IMR-90 (cell line): ENCODE data around the gene SPAG9. TPM values are rescaled to one million over a fixed set of nuclear protein-coding genes. Genes with fewer than 3 reads are reported as not detected.

ENCODE experiments used
- ATAC-seq: fragments of 200-7000 bp; cut with Tn5 transposase; 2 replicates; pipeline ENCODE4 v1.9.1; 2020; ENCODE audit warnings: low read depth, mild to moderate bottlenecking, moderate library complexity
- BruUV-seq: library from RNA; stranded (reverse); fragments of 400-500 nt; replicated peaks from 2 replicates; lab custom pipeline; 2021; lab: Mats Ljungman, UMichigan
- CTCF ChIA-PET: fragments of 300-600 bp; formaldehyde crosslinking; extraction: SDS; loops from one replicate; lab custom pipeline; 2021; ENCODE audit warnings: antibody characterized with exemption; lab: Yijun Ruan, JAX
- POLR2A ChIA-PET: fragments of 300-600 bp; sonication (Branson Sonifier 250); formaldehyde crosslinking; loops from one replicate; lab custom pipeline; 2022; ENCODE audit warnings: antibody characterized with exemption; ENCODE audit not compliant: unreplicated experiment; lab: Charles Lee
- DNase-seq: peaks from one replicate; pipeline ENCODE4 v3.0.0; 2013
- H2AFZ ChIP-seq: replicated peaks from 2 replicates; pipeline ENCODE3; 2013; ENCODE audit warnings: low read length, mild to moderate bottlenecking; ENCODE audit not compliant: poor library complexity
- H2AK5ac ChIP-seq: 2 replicates; pipeline ENCODE4 v1.6.1; 2013; ENCODE audit warnings: low read depth, low read length, inconsistent platforms
- H2AK9ac ChIP-seq: replicated peaks from 2 replicates; pipeline ENCODE3; 2013; ENCODE audit warnings: mild to moderate bottlenecking, low read depth, low read length, moderate library complexity; ENCODE audit not compliant: poor library complexity
- H2BK120ac ChIP-seq: 2 replicates; pipeline ENCODE4 v1.6.1; 2013; ENCODE audit warnings: low read depth, low read length, inconsistent platforms
- H2BK15ac ChIP-seq: 3 replicates; pipeline ENCODE4 v1.6.1; 2013; ENCODE audit warnings: low read depth, low read length, inconsistent platforms
- H2BK20ac ChIP-seq: 2 replicates; pipeline ENCODE4 v1.6.1; 2013; ENCODE audit warnings: low read depth, mild to moderate bottlenecking, inconsistent platforms, low read length, moderate library complexity
- H2BK5ac ChIP-seq: 2 replicates; pipeline ENCODE4 v1.6.1; 2013; ENCODE audit warnings: mild to moderate bottlenecking, low read depth, low read length, inconsistent platforms; ENCODE audit not compliant: poor library complexity, severe bottlenecking
- H3K14ac ChIP-seq: replicated peaks from 2 replicates; pipeline ENCODE4 v1.6.1; 2013; ENCODE audit warnings: low read depth, low read length, inconsistent platforms
- H3K18ac ChIP-seq: 2 replicates; pipeline ENCODE4 v1.6.1; 2013; ENCODE audit warnings: low read depth, low read length, control low read depth
- H3K23ac ChIP-seq: 2 replicates; pipeline ENCODE4 v1.6.1; 2013; ENCODE audit warnings: low read depth, low read length, inconsistent platforms
- H3K27ac ChIP-seq: 2 replicates; pipeline ENCODE4 v1.5.1; 2013; ENCODE audit warnings: mild to moderate bottlenecking, control low read depth, low read length; ENCODE audit not compliant: insufficient read depth
- H3K27me3 ChIP-seq: 2 replicates; pipeline ENCODE4 v1.6.1; 2013; ENCODE audit warnings: low read length; ENCODE audit not compliant: control insufficient read depth, insufficient read depth
- H3K36me3 ChIP-seq: 2 replicates; pipeline ENCODE4 v1.6.1; 2013; ENCODE audit warnings: low read length, mixed read lengths; ENCODE audit not compliant: control insufficient read depth, insufficient read depth
- H3K4ac ChIP-seq: 2 replicates; pipeline ENCODE4 v1.6.1; 2013; ENCODE audit warnings: low read depth, low read length, inconsistent platforms
- H3K4me1 ChIP-seq: 2 replicates; pipeline ENCODE4 v1.6.1; 2013; ENCODE audit warnings: low read length, mixed read lengths; ENCODE audit not compliant: control insufficient read depth, insufficient read depth
- H3K4me2 ChIP-seq: 2 replicates; pipeline ENCODE4 v1.6.1; 2013; ENCODE audit warnings: low read depth, mild to moderate bottlenecking, control low read depth, low read length, moderate library complexity
- H3K4me3 ChIP-seq: 2 replicates; pipeline ENCODE4 v1.5.1; 2013; ENCODE audit warnings: low read depth, mild to moderate bottlenecking, control low read depth, low read length, moderate library complexity; ENCODE audit not compliant: insufficient read depth
- H3K56ac ChIP-seq: 2 replicates; pipeline ENCODE4 v1.6.1; 2013; ENCODE audit warnings: low read length, inconsistent platforms; ENCODE audit not compliant: insufficient read depth; ENCODE audit errors: extremely low read depth
- H3K79me1 ChIP-seq, 2 experiments: 2 replicates each; pipeline ENCODE4 v1.6.1; 2013; ENCODE audit warnings: low read length in 2 of 2, inconsistent platforms in 1 of 2, low read depth in 1 of 2
- H3K9ac ChIP-seq: 2 replicates; pipeline ENCODE4 v1.6.1; 2013; ENCODE audit warnings: low read depth, low read length, control low read depth
- H3K9me1 ChIP-seq: 2 replicates; pipeline ENCODE4 v1.6.1; 2013; ENCODE audit warnings: low read length, inconsistent platforms; ENCODE audit not compliant: insufficient read depth
- H3K9me3 ChIP-seq: 2 replicates; pipeline ENCODE4 v1.6.1; 2013; ENCODE audit warnings: low read length; ENCODE audit not compliant: control insufficient read depth, insufficient read depth
- H4K20me1 ChIP-seq: 2 replicates; pipeline ENCODE4 v1.6.1; 2013; ENCODE audit warnings: low read length, inconsistent platforms; ENCODE audit not compliant: insufficient read depth
- H4K5ac ChIP-seq: 2 replicates; pipeline ENCODE4 v1.6.1; 2013; ENCODE audit warnings: mild to moderate bottlenecking, low read depth, low read length, control low read depth
- H4K8ac ChIP-seq, 2 experiments: 2 replicates each; pipeline ENCODE4 v1.6.1; 2013; ENCODE audit warnings: low read depth in 2 of 2, low read length in 2 of 2, control low read depth in 1 of 2, inconsistent platforms in 1 of 2
- H4K91ac ChIP-seq: 2 replicates; pipeline ENCODE4 v1.6.1; 2013; ENCODE audit warnings: low read depth, low read length, inconsistent platforms; ENCODE audit not compliant: insufficient read depth
- BHLHE40 ChIP-seq: fragments of 150-350 bp; IDR thresholded peaks from 2 replicates; pipeline ENCODE4 v1.6.1; 2016; ENCODE audit warnings: mild to moderate bottlenecking, low read depth, low read length
- CEBPB ChIP-seq: IDR thresholded peaks from 2 replicates; pipeline ENCODE4 v1.6.1; 2012; ENCODE audit warnings: low read depth, low read length, improper control_type of control experiment
- FOS ChIP-seq: fragments of 150-350 bp; IDR thresholded peaks from 2 replicates; pipeline ENCODE4 v1.6.1; 2016; ENCODE audit warnings: low read depth, low read length
- MAFK ChIP-seq: IDR thresholded peaks from 2 replicates; pipeline ENCODE4 v1.6.1; 2012; ENCODE audit warnings: low read depth, low read length, improper control_type of control experiment
- MXI1 ChIP-seq: IDR thresholded peaks from 2 replicates; pipeline ENCODE4 v1.6.1; 2012; ENCODE audit warnings: low read depth, mild to moderate bottlenecking, low read length, moderate library complexity, borderline replicate concordance
- NFE2L2 ChIP-seq: fragments of 150-350 bp; IDR thresholded peaks from 2 replicates; pipeline ENCODE4 v1.6.1; 2016; ENCODE audit warnings: low read depth, mild to moderate bottlenecking, low read length
- POLR2A ChIP-seq: IDR thresholded peaks from 2 replicates; pipeline ENCODE4 v1.6.1; 2012; ENCODE audit warnings: mild to moderate bottlenecking, low read depth, low read length
- RCOR1 ChIP-seq: IDR thresholded peaks from 2 replicates; pipeline ENCODE4 v1.6.1; 2012; ENCODE audit warnings: mild to moderate bottlenecking, low read length, improper control_type of control experiment; ENCODE audit not compliant: insufficient replicate concordance
- WGBS, 2 experiments: methylation state at CpG; one replicate each; pipeline versions ENCODE4 v1.1.5 to v1.1.7; 2013; ENCODE audit warnings: missing lambda C conversion rate in 2 of 2; ENCODE audit not compliant: insufficient read length in 1 of 2; ENCODE audit errors: extremely low coverage in 2 of 2; 5-methylcytosine and 5-hydroxymethylcytosine counted together
- dilution Hi-C: fragments of 300-500 bp; cut with HindIII; formaldehyde crosslinking; loops from one replicate; pipeline ENCODE4 v1.14.3; 2018; ENCODE audit warnings: low sequenced_read_pairs; ENCODE audit not compliant: unreplicated experiment
- in situ Hi-C: fragments of 300-500 bp; cut with MboI; formaldehyde crosslinking; loops from 3 replicates; pipeline ENCODE4 v1.14.3; 2019; ENCODE audit warnings: low sequenced_read_pairs, inconsistent platforms, mixed read lengths
- intact Hi-C: fragments of 100-400 bp; cut with micrococcal nuclease; formaldehyde crosslinking; loops from 2 replicates; pipeline ENCODE4 v1.10.0; 2022
- polyA plus RNA-seq, 3 experiments: library from polyadenylated mRNA; depleted of rRNA; stranded (reverse); fragments of >200 nt; gene quantifications; 2 replicates each; pipeline ENCODE4 v1.2.3, GENCODE V29; 2012; ENCODE audit warnings: low replicate concordance in 1 of 3
- total RNA-seq: library from RNA; depleted of rRNA; stranded (reverse); fragments of >200 nt; gene quantifications from 2 replicates; pipeline ENCODE4 v1.2.3, GENCODE V29; 2012
- TF ChIP-seq, protein P1 (sequence below): fragments of 150-350 bp; IDR thresholded peaks from 2 replicates; pipeline ENCODE4 v1.6.1; 2017; ENCODE audit warnings: mild to moderate bottlenecking, antibody characterized with exemption, low read length, low read depth
- TF ChIP-seq, protein P2 (sequence below): conservative IDR thresholded peaks from 2 replicates; pipeline ENCODE4 v1.5.1; 2012; ENCODE audit warnings: mild to moderate bottlenecking, low read depth, low read length, improper control_type of control experiment

The SPAG9 gene
- total and polyA plus RNA-seq, 2 of the 4 experiments (the other 2 are of a cell fraction) = 26.7 to 75.5 TPM

GRCh38 chr17:51124640-51125503, 4.2 kb upstream of the SPAG9 start:
- Histone ChIP-seq H3K4me1 (peaks cover 2% of the 10 kb centered on the region; the same call in 1 of the 2 replicates), H3K4me2 (no peak overlapping the region), H2AK5ac (no peak overlapping the region), H3K4me3 (no peak overlapping the region), H3K27ac (no peak overlapping the region), H4K8ac (no peak overlapping the region), H3K36me3 (no peaks in the 10 kb centered on the region), H4K91ac (no peak overlapping the region), H4K20me1 (peaks cover 6% of the 10 kb centered on the region), H3K79me1 (peaks cover under 1 to 4% of the 10 kb centered on the region in 2 experiments; a peak in 3 of 4 replicates), H2AK9ac (no peak overlapping the region), H3K23ac (no peak overlapping the region), H4K5ac (no peak overlapping the region), H3K9me3 (no peaks in the 10 kb centered on the region), H2AFZ (no peak overlapping the region), H3K14ac (no peak overlapping the region), H3K18ac (no peak overlapping the region), H2BK120ac (no peak overlapping the region), H3K56ac (no peak overlapping the region), H3K4ac (no peak overlapping the region), H2BK20ac (no peak overlapping the region), H2BK15ac (no peak overlapping the region), H3K9me1 (peaks cover 10% of the 10 kb centered on the region), H3K9ac (no peak overlapping the region), H2BK5ac (no peak overlapping the region), H3K27me3 (no peaks in the 10 kb centered on the region)
- dilution Hi-C loops = no loop called here
- ChIA-PET POLR2A (no interaction called here), CTCF (interaction anchor here (1.0 kb wide), 1 partner anchor 28 kb away, joined by 3 read pairs; the partner anchor contains the start of gene NME1)
- DNase-seq = no peak
- in situ Hi-C loops = no loop called here
- no peak for ATAC-seq
- TF ChIP-seq, protein P1, sequence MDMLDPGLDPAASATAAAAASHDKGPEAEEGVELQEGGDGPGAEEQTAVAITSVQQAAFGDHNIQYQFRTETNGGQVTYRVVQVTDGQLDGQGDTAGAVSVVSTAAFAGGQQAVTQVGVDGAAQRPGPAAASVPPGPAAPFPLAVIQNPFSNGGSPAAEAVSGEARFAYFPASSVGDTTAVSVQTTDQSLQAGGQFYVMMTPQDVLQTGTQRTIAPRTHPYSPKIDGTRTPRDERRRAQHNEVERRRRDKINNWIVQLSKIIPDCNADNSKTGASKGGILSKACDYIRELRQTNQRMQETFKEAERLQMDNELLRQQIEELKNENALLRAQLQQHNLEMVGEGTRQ = no peak
- TF ChIP-seq, protein P2, sequence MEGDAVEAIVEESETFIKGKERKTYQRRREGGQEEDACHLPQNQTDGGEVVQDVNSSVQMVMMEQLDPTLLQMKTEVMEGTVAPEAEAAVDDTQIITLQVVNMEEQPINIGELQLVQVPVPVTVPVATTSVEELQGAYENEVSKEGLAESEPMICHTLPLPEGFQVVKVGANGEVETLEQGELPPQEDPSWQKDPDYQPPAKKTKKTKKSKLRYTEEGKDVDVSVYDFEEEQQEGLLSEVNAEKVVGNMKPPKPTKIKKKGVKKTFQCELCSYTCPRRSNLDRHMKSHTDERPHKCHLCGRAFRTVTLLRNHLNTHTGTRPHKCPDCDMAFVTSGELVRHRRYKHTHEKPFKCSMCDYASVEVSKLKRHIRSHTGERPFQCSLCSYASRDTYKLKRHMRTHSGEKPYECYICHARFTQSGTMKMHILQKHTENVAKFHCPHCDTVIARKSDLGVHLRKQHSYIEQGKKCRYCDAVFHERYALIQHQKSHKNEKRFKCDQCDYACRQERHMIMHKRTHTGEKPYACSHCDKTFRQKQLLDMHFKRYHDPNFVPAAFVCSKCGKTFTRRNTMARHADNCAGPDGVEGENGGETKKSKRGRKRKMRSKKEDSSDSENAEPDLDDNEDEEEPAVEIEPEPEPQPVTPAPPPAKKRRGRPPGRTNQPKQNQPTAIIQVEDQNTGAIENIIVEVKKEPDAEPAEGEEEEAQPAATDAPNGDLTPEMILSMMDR = no peak
- TF ChIP-seq MXI1 (no peak), BHLHE40 (no peak), FOS (no peak), NFE2L2 (no peak), MAFK (no peak), POLR2A (no peak), CEBPB (no peak), RCOR1 (no peak)
- intact Hi-C loops = no loop called here
- BruUV-seq = no TSS peak
- WGBS, 2 experiments = no CpG with 5 or more reads among the region's 5 CpGs
